Measurements from ENCODE around the gene SDHB. TPM values are rescaled to one million over a fixed set of nuclear protein-coding genes. Genes with fewer than 3 reads are reported as not detected.
"Not testable (repeated sequence)": the region's sequence is repeated elsewhere in the genome, so short reads cannot be mapped to it uniquely, and the experiment has no call there.

The SDHB gene
- total RNA-seq, 1 donor from 2014 or later = 89.3 TPM

GRCh38 chr1:17078991-17079868 lies 25.4 kb upstream of the SDHB start:
- DNase-seq (ENCODE audit: low spot score in 2 of 2) (no peak), FAIRE-seq (no peak)

- FAIRE-seq (no peak), DNase-seq (ENCODE audit: low spot score in 2 of 2) (no peak)
Observed at GRCh38 chr1:17075470-17076255, 21.8 kb upstream of the SDHB start.

GRCh38 chr1:17071794-17072193 lies 18.0 kb upstream of the SDHB start:
- no peak for DNase-seq (ENCODE audit: low spot score in 2 of 2)
- FAIRE-seq = no peak

GRCh38 chr1:17070163-17070525 lies 16.3 kb upstream of the SDHB start:
- FAIRE-seq (no peak), DNase-seq (ENCODE audit: low spot score in 2 of 2) (no peak)

GRCh38 chr1:17069452-17070162 lies 15.8 kb upstream of the SDHB start:
- no peak for DNase-seq (ENCODE audit: low spot score in 2 of 2)
- no peak for FAIRE-seq

- DNase-seq (ENCODE audit: low spot score in 2 of 2) (no peak), FAIRE-seq (no peak)
Observed at GRCh38 chr1:17068789-17069188, 15.0 kb upstream of the SDHB start.

GRCh38 chr1:17067465-17068240 lies 13.8 kb upstream of the SDHB start:
- DNase-seq (ENCODE audit: low spot score in 2 of 2) (no peak), FAIRE-seq (no peak)

GRCh38 chr1:17067069-17067426 lies 13.2 kb upstream of the SDHB start:
- FAIRE-seq (no peak), DNase-seq (ENCODE audit: low spot score in 2 of 2) (no peak)

- no peak for DNase-seq (ENCODE audit: low spot score in 2 of 2)
- no peak for FAIRE-seq
Observed at GRCh38 chr1:17066361-17067068, 12.7 kb upstream of the SDHB start.

- no peak for FAIRE-seq
- no peak for DNase-seq (ENCODE audit: low spot score in 2 of 2)
Observed at GRCh38 chr1:17065666-17066065, 11.8 kb upstream of the SDHB start.

GRCh38 chr1:17062751-17063150 lies 8.9 kb upstream of the SDHB start:
- DNase-seq (ENCODE audit: low spot score in 2 of 2); FAIRE-seq: not testable (repeated sequence)

GRCh38 chr1:17061892-17062291 lies 8.1 kb upstream of the SDHB start:
- FAIRE-seq (no peak), DNase-seq (ENCODE audit: low spot score in 2 of 2) (no peak)

GRCh38 chr1:17061486-17061885 lies 7.7 kb upstream of the SDHB start:
- FAIRE-seq = no peak
- no peak for DNase-seq (ENCODE audit: low spot score in 2 of 2)

- FAIRE-seq (no peak), DNase-seq (ENCODE audit: low spot score in 2 of 2) (no peak)
Observed at GRCh38 chr1:17060306-17060749, 6.5 kb upstream of the SDHB start.

- DNase-seq (ENCODE audit: low spot score in 2 of 2) (peak; percentile 32 to 70), FAIRE-seq (no peak)
Observed at GRCh38 chr1:17059391-17060305, 5.8 kb upstream of the SDHB start.

- FAIRE-seq = no peak
- no peak for DNase-seq (ENCODE audit: low spot score in 2 of 2)
Observed at GRCh38 chr1:17056551-17056950, 2.7 kb upstream of the SDHB start.

- DNase-seq (ENCODE audit: low spot score in 2 of 2) (no peak), FAIRE-seq (no peak)
Observed at GRCh38 chr1:17055801-17056200, 2.0 kb upstream of the SDHB start.

GRCh38 chr1:17053086-17053684 lies 647 bp downstream of the SDHB start:
- no peak for FAIRE-seq

More at GRCh38 chr1:17053086-17053684, 647 bp downstream of the SDHB start:
- no peak for DNase-seq (ENCODE audit: low spot score in 2 of 2)

Data from frontal cortex (tissue), 4 donors.